ENCODE measurements around the gene METTL26.

METTL26 gene

DNA sequence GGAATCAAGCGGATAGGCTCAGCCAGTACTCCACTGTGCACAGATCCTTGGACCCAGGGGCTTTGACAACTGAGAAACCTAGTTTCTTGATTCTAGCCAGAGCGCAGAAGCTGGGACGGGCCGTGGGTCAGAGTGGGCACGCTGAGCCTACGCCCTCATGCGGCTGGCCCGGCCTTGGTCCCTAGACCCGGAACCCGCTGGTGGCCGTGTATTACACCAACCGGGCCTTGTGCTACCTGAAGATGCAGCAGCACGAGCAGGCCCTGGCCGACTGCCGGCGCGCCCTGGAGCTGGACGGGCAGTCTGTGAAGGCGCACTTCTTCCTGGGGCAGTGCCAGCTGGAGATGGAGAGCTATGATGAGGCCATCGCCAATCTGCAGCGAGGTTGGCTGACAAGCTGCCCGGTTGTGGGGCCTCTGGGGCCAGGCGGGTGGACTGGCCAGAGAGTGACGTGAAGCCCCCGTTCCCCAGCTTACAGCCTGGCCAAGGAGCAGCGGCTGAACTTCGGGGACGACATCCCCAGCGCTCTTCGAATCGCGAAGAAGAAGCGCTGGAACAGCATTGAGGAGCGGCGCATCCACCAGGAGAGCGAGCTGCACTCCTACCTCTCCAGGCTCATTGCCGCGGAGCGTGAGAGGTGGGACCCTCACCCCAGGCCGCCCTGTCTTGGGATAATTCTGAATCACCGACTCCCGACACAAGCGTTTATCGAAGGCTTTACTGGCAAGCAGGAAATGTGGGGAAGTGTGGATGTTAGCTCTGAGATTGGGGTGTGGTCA is 45.1 kb upstream of the METTL26 start:
- Histone ChIP-seq H3K9ac (ENCODE audit: insufficient read length) (peak overlapping the region; percentile 91), H3K27ac (peak overlapping the region; percentile 75), H3K9me3 (ENCODE audit: low read depth, low read length) (no peaks in the 10 kb centered on the region), H3K4me3 (peak overlapping the region; percentile 91), H3K36me3 (ENCODE audit: insufficient read depth, low read length) (peaks cover 22% of the 10 kb centered on the region)
- DNase-seq (ENCODE audit: low read depth, low spot score) = no peak
- TF ChIP-seq EZH2 (IDR thresholded peaks at IDR 0.05) (no peak), POLR2AphosphoS5 (IDR thresholded peaks at IDR 0.05; ENCODE audit: borderline replicate concordance, low read depth, low read length) (no peak), FOXP2 (optimal IDR thresholded peaks at IDR 0.05; ENCODE audit: control extremely low read depth, extremely low read length, insufficient read depth) (no peak)

DNA sequence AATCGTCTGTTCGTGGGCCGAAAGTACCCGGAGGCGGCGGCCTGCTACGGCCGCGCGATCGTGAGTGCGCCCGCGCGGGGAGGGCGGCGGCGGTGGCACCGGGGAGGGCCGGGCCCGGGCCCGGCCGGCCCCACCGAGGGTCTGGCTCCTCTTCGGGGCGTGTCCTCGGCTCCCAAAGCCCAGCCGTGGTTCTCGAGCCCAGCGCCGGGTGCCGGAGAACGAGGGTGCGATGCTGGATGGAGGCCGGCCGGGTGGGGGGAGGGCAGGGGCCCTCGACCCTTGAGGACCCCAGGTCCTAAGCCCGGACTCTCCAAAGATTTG is 44.5 kb upstream of the METTL26 start:
- TF ChIP-seq FOXP2 (optimal IDR thresholded peaks at IDR 0.05; ENCODE audit: control extremely low read depth, extremely low read length, insufficient read depth) (no peak), POLR2AphosphoS5 (IDR thresholded peaks at IDR 0.05; ENCODE audit: borderline replicate concordance, low read depth, low read length) (no peak), EZH2 (IDR thresholded peaks at IDR 0.05) (no peak)
- peaks cover 22% of the 10 kb centered on the region for H3K36me3 ChIP-seq (ENCODE audit: insufficient read depth, low read length)
- peak overlapping the region; percentile 75 for H3K27ac ChIP-seq
- H3K9me3 ChIP-seq (ENCODE audit: low read depth, low read length) = no peaks in the 10 kb centered on the region
- no peak for DNase-seq (ENCODE audit: low read depth, low spot score)
- H3K9ac ChIP-seq (ENCODE audit: insufficient read length) = peak overlapping the region; percentile 91
- H3K4me3 ChIP-seq = peak overlapping the region; percentile 91

DNA sequence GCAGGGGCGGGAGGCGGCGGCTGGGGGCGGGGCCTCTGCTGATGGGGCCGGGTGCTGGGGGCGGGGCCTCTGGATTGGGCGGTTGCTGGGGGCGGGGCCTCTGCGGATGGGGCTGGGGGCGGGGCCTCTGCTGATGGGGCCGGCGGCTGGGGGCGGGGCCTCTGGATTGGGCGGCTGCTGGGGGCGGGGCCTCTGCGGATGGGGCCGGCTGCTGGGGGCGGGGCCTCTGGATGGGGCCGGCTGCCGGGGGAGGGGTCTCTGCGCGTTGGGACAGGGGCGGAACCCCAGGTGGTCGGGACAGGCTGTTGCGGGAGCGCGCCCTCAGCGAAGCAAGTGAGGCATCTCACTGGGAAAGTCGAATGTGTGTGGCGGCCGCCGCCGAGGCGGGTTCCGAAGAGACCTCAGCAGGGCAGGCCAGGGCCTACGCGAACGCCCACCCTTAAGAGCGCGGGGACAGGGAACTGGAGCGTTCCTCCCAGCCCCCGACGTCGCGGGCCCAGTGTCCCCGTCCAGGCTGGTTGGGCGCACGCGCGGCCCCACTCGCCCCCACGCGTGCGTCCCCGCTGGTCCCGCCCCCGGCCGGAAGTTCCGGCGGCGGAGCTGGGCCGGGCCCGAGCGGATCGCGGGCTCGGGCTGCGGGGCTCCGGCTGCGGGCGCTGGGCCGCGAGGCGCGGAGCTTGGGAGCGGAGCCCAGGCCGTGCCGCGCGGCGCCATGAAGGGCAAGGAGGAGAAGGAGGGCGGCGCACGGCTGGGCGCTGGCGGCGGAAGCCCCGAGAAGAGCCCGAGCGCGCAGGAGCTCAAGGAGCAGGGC is 43.9 kb upstream of the METTL26 start, which contains the start of gene STUB1:
TSS of gene STUB1 (plus strand) at position 597 of the 811 bp plus-strand sequence. CDS start at position 713, 116 bp downstream.
- Histone ChIP-seq H3K36me3 (ENCODE audit: insufficient read depth, low read length) (peaks cover 22% of the 10 kb centered on the region), H3K9ac (ENCODE audit: insufficient read length) (peak within 1 kb of the TSS; percentile 91), H3K9me3 (ENCODE audit: low read depth, low read length) (no peaks in the 10 kb centered on the region), H3K4me3 (peak within 1 kb of the TSS; percentile 94), H3K27ac (peak within 1 kb of the TSS; percentile 91)
- TF ChIP-seq POLR2AphosphoS5 (IDR thresholded peaks at IDR 0.05; ENCODE audit: borderline replicate concordance, low read depth, low read length) (peak; percentile 69; the same call in 1 of the 2 replicates), EZH2 (IDR thresholded peaks at IDR 0.05) (no peak)
- peak; percentile 52 for DNase-seq (ENCODE audit: low read depth, low spot score)

DNA sequence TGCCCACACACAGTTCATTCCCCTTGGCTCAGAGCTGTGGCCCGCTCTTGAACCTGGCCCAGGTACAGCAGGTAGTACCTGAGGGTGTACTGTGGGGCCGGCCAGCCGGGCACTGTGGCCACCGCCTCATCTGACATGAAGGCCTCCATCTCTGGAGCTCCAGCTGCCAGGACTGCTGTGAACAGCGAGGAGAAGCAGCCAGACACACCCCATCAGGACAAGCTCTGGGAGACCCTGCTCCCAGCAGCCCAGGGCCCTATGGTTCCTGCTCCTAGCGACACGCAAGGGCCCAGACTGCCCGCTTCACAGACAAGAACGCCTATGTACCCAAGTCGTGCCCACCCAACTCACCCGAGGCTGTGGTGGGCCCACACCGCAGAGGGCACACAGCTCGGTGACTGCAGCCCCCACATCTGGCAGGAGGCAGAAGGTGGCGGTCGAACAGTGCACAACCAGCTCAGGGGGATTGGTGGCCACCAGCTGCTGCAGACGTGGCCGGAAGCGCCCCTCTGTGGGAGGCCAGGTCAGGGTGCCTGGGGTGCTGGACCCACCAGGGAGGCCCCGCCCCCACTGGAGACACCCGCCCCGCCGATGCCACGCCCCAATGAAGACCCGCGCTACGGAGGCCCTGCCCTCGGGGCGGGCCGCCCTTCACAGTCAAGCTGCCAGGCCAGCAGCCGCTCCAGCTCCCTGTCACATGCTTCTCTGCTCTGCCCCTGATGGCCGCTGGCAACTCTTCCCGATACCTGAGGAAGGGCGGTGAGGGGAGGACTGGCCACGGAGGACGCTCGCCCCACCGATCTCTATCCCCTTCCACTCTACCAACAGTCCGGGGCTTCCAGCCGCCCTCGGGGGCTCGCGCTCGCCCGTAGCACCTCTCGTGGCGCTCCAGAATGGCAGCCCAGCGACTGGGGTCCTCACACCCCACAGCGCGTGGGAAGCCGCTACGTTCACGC is 43.0 kb upstream of the METTL26 start:
- no peaks in the 10 kb centered on the region for H3K9me3 ChIP-seq (ENCODE audit: low read depth, low read length)
- TF ChIP-seq EZH2 (IDR thresholded peaks at IDR 0.05) = no peak
- no peak; the same call in 1 of the 2 replicates for TF ChIP-seq POLR2AphosphoS5 (IDR thresholded peaks at IDR 0.05; ENCODE audit: borderline replicate concordance, low read depth, low read length)
- no peak for TF ChIP-seq FOXP2 (optimal IDR thresholded peaks at IDR 0.05; ENCODE audit: control extremely low read depth, extremely low read length, insufficient read depth)
- DNase-seq (ENCODE audit: low read depth, low spot score) = no peak
- H3K27ac ChIP-seq = peak overlapping the region; percentile 91
- H3K36me3 ChIP-seq (ENCODE audit: insufficient read depth, low read length) = peaks cover 23% of the 10 kb centered on the region
- H3K9ac ChIP-seq (ENCODE audit: insufficient read length) = peak overlapping the region; percentile 85
- peak overlapping the region; percentile 94 for H3K4me3 ChIP-seq

DNA sequence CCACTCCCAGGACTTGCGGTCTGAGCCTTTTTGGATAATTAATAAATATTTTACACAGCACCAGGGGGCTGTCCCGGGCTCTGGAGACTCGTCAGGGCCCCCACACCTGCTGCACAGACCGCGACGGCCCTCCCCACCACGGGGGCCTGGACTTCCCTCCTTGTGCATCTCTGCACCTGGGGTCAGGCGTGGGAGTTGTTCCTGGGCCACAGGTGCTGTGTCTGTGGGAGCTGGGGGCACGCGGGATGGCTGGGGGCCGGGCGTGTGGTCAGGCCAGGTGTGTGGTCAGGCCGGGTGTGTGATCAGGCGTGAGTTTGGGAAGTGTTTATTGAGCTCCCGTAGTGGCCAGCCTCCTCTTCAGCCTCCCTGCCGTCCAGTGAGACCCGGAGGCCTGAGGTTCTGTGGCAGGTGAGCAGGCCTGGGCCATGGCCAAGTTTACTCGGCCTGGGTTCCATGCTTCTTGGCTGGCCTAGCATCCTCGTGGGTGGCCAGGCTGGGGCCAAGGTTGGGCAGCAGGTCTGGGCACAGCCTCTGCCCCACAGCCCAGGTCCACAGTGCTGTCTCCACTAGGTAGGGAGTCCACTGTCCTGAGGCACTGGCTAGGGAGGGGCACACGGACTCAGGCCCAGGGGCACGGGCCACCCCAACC is 42.2 kb upstream of the METTL26 start:
- TF ChIP-seq FOXP2 (optimal IDR thresholded peaks at IDR 0.05; ENCODE audit: control extremely low read depth, extremely low read length, insufficient read depth) (no peak), POLR2AphosphoS5 (IDR thresholded peaks at IDR 0.05; ENCODE audit: borderline replicate concordance, low read depth, low read length) (no peak), EZH2 (IDR thresholded peaks at IDR 0.05) (no peak)
- no peak for DNase-seq (ENCODE audit: low read depth, low spot score)
- Histone ChIP-seq H3K9ac (ENCODE audit: insufficient read length) (no peak overlapping the region), H3K9me3 (ENCODE audit: low read depth, low read length) (no peaks in the 10 kb centered on the region), H3K27ac (no peak overlapping the region; the same call in 1 of the 2 replicates), H3K4me3 (no peak overlapping the region), H3K36me3 (ENCODE audit: insufficient read depth, low read length) (peaks cover 29% of the 10 kb centered on the region)

DNA sequence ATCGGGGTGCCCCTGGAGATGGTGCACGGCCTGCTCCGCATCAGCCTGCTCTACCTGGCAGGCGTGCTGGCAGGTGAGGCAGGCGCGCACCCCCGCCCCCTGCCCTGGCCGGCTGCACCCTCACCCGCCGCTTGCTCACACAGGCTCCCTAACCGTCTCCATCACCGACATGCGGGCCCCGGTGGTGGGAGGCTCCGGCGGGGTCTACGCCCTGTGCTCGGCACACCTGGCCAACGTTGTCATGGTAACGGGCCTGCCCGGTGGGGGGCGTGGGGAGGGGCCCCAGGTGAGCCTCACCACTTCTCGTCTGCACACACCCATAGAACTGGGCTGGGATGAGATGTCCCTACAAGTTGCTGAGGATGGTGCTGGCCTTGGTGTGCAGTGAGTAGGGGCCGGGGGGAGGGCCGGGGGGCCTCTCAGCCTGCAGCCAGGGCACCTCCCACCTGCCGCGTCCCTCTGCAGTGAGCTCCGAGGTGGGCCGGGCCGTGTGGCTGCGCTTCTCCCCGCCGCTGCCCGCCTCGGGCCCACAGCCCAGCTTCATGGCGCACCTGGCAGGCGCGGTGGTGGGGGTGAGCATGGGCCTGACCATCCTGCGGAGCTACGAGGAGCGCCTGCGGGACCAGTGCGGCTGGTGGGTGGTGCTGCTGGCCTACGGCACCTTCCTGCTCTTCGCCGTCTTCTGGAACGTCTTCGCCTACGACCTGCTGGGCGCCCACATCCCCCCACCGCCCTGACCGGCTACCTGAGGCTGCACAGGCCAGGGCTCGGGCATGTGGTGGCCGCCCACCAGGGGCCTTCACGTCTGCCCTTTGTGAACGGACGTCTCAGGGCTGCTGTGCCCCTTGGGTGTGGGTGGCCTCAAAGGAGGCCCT is 41.4 kb upstream of the METTL26 start:
- Histone ChIP-seq H3K36me3 (ENCODE audit: insufficient read depth, low read length) (peaks cover 29% of the 10 kb centered on the region), H3K9ac (ENCODE audit: insufficient read length) (no peak overlapping the region), H3K27ac (no peak overlapping the region), H3K9me3 (ENCODE audit: low read depth, low read length) (no peaks in the 10 kb centered on the region), H3K4me3 (no peak overlapping the region)
- no peak for DNase-seq (ENCODE audit: low read depth, low spot score)
- TF ChIP-seq FOXP2 (optimal IDR thresholded peaks at IDR 0.05; ENCODE audit: control extremely low read depth, extremely low read length, insufficient read depth) (no peak), POLR2AphosphoS5 (IDR thresholded peaks at IDR 0.05; ENCODE audit: borderline replicate concordance, low read depth, low read length) (no peak), EZH2 (IDR thresholded peaks at IDR 0.05) (no peak)

DNA sequence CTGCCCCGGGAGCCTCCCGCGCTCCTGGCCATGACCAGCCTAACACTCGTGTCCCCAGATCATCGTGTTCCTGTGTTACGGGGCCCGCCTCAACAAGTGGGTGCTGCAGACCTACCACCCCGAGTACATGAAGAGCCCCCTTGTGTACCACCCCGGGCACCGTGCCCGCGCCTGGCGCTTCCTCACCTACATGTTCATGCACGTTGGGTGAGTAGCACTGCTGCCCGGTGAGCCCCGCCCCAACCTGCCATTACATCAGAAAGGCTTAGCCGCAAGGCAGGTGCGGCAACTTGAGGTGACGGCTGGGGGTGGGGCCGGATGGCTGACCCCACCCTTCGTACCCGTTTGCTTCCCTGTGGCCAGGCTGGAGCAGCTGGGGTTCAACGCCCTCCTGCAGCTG is 40.8 kb upstream of the METTL26 start:
- Histone ChIP-seq H3K9me3 (ENCODE audit: low read depth, low read length) (no peaks in the 10 kb centered on the region), H3K27ac (no peak overlapping the region), H3K9ac (ENCODE audit: insufficient read length) (no peak overlapping the region), H3K36me3 (ENCODE audit: insufficient read depth, low read length) (peaks cover 29% of the 10 kb centered on the region), H3K4me3 (no peak overlapping the region)
- no peak for TF ChIP-seq EZH2 (IDR thresholded peaks at IDR 0.05)
- TF ChIP-seq POLR2AphosphoS5 (IDR thresholded peaks at IDR 0.05; ENCODE audit: borderline replicate concordance, low read depth, low read length) = no peak
- TF ChIP-seq FOXP2 (optimal IDR thresholded peaks at IDR 0.05; ENCODE audit: control extremely low read depth, extremely low read length, insufficient read depth) = no peak
- DNase-seq (ENCODE audit: low read depth, low spot score) = no peak
